Measurements from ENCODE around the gene BRIP1. TPM values are rescaled to one million over a fixed set of nuclear protein-coding genes. Genes with fewer than 3 reads are reported as not detected.

The BRIP1 gene
- total and polyA plus RNA-seq, 2 donors (not counting 3 experiments of a cell fraction or from before 2014, with no cell fraction given): 1.8 to 12.1 TPM

DNA sequence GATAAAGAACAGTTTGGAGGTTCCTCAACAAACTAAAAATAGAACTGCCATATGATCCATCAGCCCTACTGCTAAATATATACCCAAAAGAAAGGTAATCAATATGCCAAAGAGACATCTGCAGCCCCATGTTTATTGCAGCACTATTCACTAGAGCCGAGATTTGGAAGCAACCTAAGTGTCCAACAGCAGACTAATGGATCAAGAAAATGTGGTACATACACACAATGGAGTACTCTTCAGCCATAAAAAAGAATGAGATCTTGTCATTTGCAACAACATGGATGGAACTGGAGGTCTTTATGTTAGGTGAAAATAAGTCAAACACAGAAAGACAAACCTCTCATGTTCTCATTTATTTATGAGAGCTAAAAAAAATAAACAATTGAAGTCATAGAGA lies 223.5 kb downstream of the BRIP1 start:
- Histone ChIP-seq H4K20me1 (replicated peaks; ENCODE audit: control insufficient read depth, extremely low read depth, insufficient read depth, low read length) (no peaks in the 10 kb centered on the region), H3K9ac (replicated peaks; ENCODE audit: extremely low read depth, insufficient read depth, low read length) (no peak overlapping the region), H3K4me2 (ENCODE audit: insufficient read depth, low read length) (no peak overlapping the region), H3K27ac (ENCODE audit: insufficient read depth, low read depth, low read length) (no peak overlapping the region), H3K36me3 (ENCODE audit: control insufficient read depth in 2 of 2, extremely low read depth in 1 of 2, insufficient read depth in 2 of 2, low read length in 2 of 2) (no peaks in the 10 kb centered on the region), H3K9me1 (replicated peaks; ENCODE audit: control insufficient read depth, extremely low read depth, insufficient read depth, low read length) (no peaks in the 10 kb centered on the region), H3K79me2 (ENCODE audit: control insufficient read depth, insufficient read depth, low read length) (no peaks in the 10 kb centered on the region), H3K4me1 (ENCODE audit: control insufficient read depth, extremely low read depth, insufficient read depth, low read length) (no peaks in the 10 kb centered on the region), H3K9me3 (replicated peaks; ENCODE audit: control insufficient read depth, insufficient read depth, low read length) (no peaks in the 10 kb centered on the region), H3K27me3 (ENCODE audit: control insufficient read depth in 2 of 2, insufficient read depth in 2 of 2, low read length in 2 of 2) (no peaks in the 10 kb centered on the region), H3K4me3 (replicated peaks in 1 of 3; ENCODE audit: insufficient read depth in 1 of 3, low read depth in 1 of 3, low read length in 3 of 3) (no peak overlapping the region), H2AFZ (ENCODE audit: low read depth, low read length) (no peak overlapping the region)
- TF ChIP-seq JUN (IDR thresholded peaks at IDR 0.05; ENCODE audit: borderline replicate concordance, insufficient read depth, insufficient read length, low read depth) (no peak), POLR2AphosphoS5 (IDR thresholded peaks at IDR 0.05; ENCODE audit: insufficient read depth, low read depth, low read length) (no peak), MAX (IDR thresholded peaks at IDR 0.05; ENCODE audit: insufficient read depth, insufficient read length) (no peak), FOS (IDR thresholded peaks at IDR 0.05; ENCODE audit: borderline replicate concordance, insufficient read depth, low read length) (no peak), POLR2A (IDR thresholded peaks at IDR 0.05; ENCODE audit: low read depth, low read length) (no peak), MYC (IDR thresholded peaks at IDR 0.05; ENCODE audit: low read depth, low read length) (no peak), EZH2 (IDR thresholded peaks at IDR 0.05; ENCODE audit: borderline replicate concordance, low read depth, low read length, severe bottlenecking) (no peak), GATA2 (IDR thresholded peaks at IDR 0.05; ENCODE audit: insufficient read depth, insufficient read length, low read depth, low read length) (no peak)
- TF ChIP-seq, protein P1, sequence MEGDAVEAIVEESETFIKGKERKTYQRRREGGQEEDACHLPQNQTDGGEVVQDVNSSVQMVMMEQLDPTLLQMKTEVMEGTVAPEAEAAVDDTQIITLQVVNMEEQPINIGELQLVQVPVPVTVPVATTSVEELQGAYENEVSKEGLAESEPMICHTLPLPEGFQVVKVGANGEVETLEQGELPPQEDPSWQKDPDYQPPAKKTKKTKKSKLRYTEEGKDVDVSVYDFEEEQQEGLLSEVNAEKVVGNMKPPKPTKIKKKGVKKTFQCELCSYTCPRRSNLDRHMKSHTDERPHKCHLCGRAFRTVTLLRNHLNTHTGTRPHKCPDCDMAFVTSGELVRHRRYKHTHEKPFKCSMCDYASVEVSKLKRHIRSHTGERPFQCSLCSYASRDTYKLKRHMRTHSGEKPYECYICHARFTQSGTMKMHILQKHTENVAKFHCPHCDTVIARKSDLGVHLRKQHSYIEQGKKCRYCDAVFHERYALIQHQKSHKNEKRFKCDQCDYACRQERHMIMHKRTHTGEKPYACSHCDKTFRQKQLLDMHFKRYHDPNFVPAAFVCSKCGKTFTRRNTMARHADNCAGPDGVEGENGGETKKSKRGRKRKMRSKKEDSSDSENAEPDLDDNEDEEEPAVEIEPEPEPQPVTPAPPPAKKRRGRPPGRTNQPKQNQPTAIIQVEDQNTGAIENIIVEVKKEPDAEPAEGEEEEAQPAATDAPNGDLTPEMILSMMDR (IDR thresholded peaks at IDR 0.05; ENCODE audit: extremely low read depth in 1 of 2, insufficient read depth in 1 of 2, low read depth in 1 of 2, low read length in 2 of 2): no peak
- CTCF ChIA-PET: no interaction called here
- no TSS peak for BruUV-seq (replicated peaks)
- dilution Hi-C loops (cut with MboI; ENCODE audit: extremely low pct_ligation_motif_present, low sequenced_read_pairs): no loop called here
- intact Hi-C loops (cut with micrococcal nuclease): loop anchor here (1.0 to 10.0 kb wide), 3 partner anchors 425 to 585 kb away; partner anchors contain the start of gene MED13
- no peak for FAIRE-seq
- no peak for DNase-seq (ENCODE audit: low read depth, low spot score)
- POLR2A ChIA-PET: no interaction called here
